Right lobe of liver (tissue), 6 donors: ENCODE results near the gene RTN4. TPM values are rescaled to one million over a fixed set of nuclear protein-coding genes. Genes with fewer than 3 reads are reported as not detected.

Source experiments
- ATAC-seq, 4 donors: fragments of 200-7000 bp; cut with Tn5 transposase; one replicate each; pipeline ENCODE4 v1.9.1; 2020; ENCODE audit warnings: mild to moderate bottlenecking in 4 of 4, moderate library complexity in 4 of 4
- DNase-seq, 3 donors: peaks; one replicate each; pipeline ENCODE4 v3.0.0-alpha.2; 2020
- H3K27ac ChIP-seq, 3 donors: fragments of 200-600 bp; one replicate each; pipeline ENCODE4 v1.8.0; 2022
- H3K27me3 ChIP-seq, 2 donors: fragments of 200-600 bp; one replicate each; pipeline ENCODE4 v1.8.0; 2022
- H3K36me3 ChIP-seq, 4 donors: fragments of 200-600 bp; sonication (generic) in 1 of 4; one replicate each; pipeline versions ENCODE4 v1.5.1 to v1.8.0; 2017 to 2022; ENCODE audit warnings: control low read depth in 1 of 4
- H3K4me1 ChIP-seq, 4 donors: fragments of 200-600 bp; sonication (generic) in 1 of 4; one replicate each; pipeline versions ENCODE4 v1.5.1 to v1.8.0; 2017 to 2022; ENCODE audit warnings: control low read depth in 1 of 4
- H3K4me3 ChIP-seq, 3 donors: fragments of 200-600 bp; one replicate each; pipeline ENCODE4 v1.8.0; 2022
- H3K9me3 ChIP-seq, 4 donors: fragments of 200-600 bp; sonication (generic) in 1 of 4; one replicate each; pipeline versions ENCODE4 v1.5.1 to v1.8.0; 2017 to 2022; ENCODE audit warnings: control low read depth in 1 of 4
- POLR2A ChIP-seq: fragments of 450-650 bp; IDR thresholded peaks from one replicate; pipeline ENCODE4 v1.6.1; 2017; ENCODE audit warnings: antibody characterized with exemption, mild to moderate bottlenecking
- WGBS: methylation state at CpG from one replicate; pipeline ENCODE4 v1.1.6; 2018; ENCODE audit warnings: low coverage, low lambda C conversion rate; ENCODE audit not compliant: insufficient coverage; ENCODE audit errors: missing lambda C conversion rate; 5-methylcytosine and 5-hydroxymethylcytosine counted together
- intact Hi-C, 2 donors: fragments of 100-400 bp; cut with DNase I; formaldehyde crosslinking; loops; one replicate each; pipeline versions ENCODE4 v1.11.2 to v1.14.1; 2022
- total RNA-seq, 6 experiments: library from RNA; depleted of rRNA in 2 of 6; stranded (reverse); fragments of >200 nt in 2 of 6; fragmentation: NEBNext Ultra II Directional in 3 of 6; extraction: Animal tissue kit (Norgen Biotek cat#: 25700) in 3 of 6; gene quantifications; one replicate each; pipeline versions ENCODE4 v1.1.0 to v1.2.4, GENCODE V29; 2016 to 2023
- TF ChIP-seq, protein P1 (sequence below), 4 donors: fragments of 200-600 bp in 3 of 4; fragments of 450-650 bp in 1 of 4; IDR thresholded peaks; one replicate each; pipeline versions ENCODE4 v1.5.1 to v1.8.0; 2016 to 2022; ENCODE audit warnings: antibody characterized with exemption in 4 of 4, mild to moderate bottlenecking in 2 of 4
- donor health status: DM: no; HTN: yes; CAD: no.
- donor health status: DM: no; HTN: no; CAD: no.
- donor health status: DM: no; HTN: no; CAD: no.
- donor health status: DM: no; HTN: yes; CAD: no.
- donor health status: DM: no; HTN: yes; CAD: no.

The RTN4 gene
- total RNA-seq, 6 experiments from 2014 or later, result 126 to 195 (median 177) TPM

- TF ChIP-seq, protein P1, sequence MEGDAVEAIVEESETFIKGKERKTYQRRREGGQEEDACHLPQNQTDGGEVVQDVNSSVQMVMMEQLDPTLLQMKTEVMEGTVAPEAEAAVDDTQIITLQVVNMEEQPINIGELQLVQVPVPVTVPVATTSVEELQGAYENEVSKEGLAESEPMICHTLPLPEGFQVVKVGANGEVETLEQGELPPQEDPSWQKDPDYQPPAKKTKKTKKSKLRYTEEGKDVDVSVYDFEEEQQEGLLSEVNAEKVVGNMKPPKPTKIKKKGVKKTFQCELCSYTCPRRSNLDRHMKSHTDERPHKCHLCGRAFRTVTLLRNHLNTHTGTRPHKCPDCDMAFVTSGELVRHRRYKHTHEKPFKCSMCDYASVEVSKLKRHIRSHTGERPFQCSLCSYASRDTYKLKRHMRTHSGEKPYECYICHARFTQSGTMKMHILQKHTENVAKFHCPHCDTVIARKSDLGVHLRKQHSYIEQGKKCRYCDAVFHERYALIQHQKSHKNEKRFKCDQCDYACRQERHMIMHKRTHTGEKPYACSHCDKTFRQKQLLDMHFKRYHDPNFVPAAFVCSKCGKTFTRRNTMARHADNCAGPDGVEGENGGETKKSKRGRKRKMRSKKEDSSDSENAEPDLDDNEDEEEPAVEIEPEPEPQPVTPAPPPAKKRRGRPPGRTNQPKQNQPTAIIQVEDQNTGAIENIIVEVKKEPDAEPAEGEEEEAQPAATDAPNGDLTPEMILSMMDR (IDR thresholded peaks at IDR 0.05), result no peak
- no peak for TF ChIP-seq POLR2A
- Histone ChIP-seq H3K4me1 (peaks cover 0 to 4% (median 0%) of the 10 kb centered on the region in 4 donors), H3K27me3 (no peaks in the 10 kb centered on the region), H3K9me3 (no peaks in the 10 kb centered on the region), H3K4me3 (no peak overlapping the region), H3K27ac (no peak overlapping the region), H3K36me3 (no peaks in the 10 kb centered on the region)
- intact Hi-C loops, result no loop called here
- DNase-seq, result no peak
- ATAC-seq, result no peak
- WGBS, result 80% methylated on average over 9 of the region's 9 CpGs
Measured at GRCh38 chr2:54947646-54948045, 102.6 kb downstream of the RTN4 start.

DNA sequence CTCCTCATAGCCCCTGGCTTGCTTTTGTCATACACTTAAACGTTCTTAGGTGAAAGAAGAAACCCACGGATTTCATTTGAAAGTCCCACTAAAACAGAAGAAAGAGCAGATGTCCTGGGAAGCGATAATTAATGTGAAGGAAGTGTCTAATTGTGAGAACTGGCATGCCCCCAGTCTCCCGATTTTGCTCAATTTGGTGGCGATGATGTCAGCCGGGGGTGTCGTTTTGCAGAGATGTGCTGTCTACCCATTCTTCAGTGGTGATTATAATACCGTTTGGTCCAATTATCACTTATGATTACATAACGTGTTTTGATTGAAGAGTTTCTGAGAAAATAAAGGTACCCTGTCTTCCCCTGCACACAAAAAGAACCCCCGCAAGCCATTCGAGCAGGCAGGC, 103.1 kb downstream of the RTN4 start:
- WGBS, result 80% methylated on average over 9 of the region's 11 CpGs
- intact Hi-C loops, result no loop called here
- no peak for TF ChIP-seq POLR2A
- TF ChIP-seq, protein P1 (IDR thresholded peaks at IDR 0.05), result no peak

GRCh38 chr2:54946220-54946805, 103.9 kb downstream of the RTN4 start:
- WGBS, result 81% methylated on average over 9 of the region's 9 CpGs
- no peak overlapping the region for H3K4me3 ChIP-seq
- H3K27ac ChIP-seq, result no peak overlapping the region
- H3K27me3 ChIP-seq, result no peaks in the 10 kb centered on the region
- DNase-seq, result no peak
- peaks cover 0 to 4% (median 0%) of the 10 kb centered on the region in 4 donors for H3K4me1 ChIP-seq
- intact Hi-C loops, result no loop called here
- H3K9me3 ChIP-seq, result no peaks in the 10 kb centered on the region
- no peak for ATAC-seq
- TF ChIP-seq POLR2A, result no peak
- TF ChIP-seq, protein P1 (IDR thresholded peaks at IDR 0.05), result no peak
- no peaks in the 10 kb centered on the region for H3K36me3 ChIP-seq

More for the DNA sequence above, 103.1 kb downstream of the RTN4 start:
- DNase-seq, result no peak
- ATAC-seq, result no peak
- Histone ChIP-seq H3K9me3 (no peaks in the 10 kb centered on the region), H3K27me3 (no peaks in the 10 kb centered on the region), H3K4me1 (peaks cover 0 to 4% (median 0%) of the 10 kb centered on the region in 4 donors), H3K27ac (no peak overlapping the region), H3K4me3 (no peak overlapping the region), H3K36me3 (no peaks in the 10 kb centered on the region)

- Histone ChIP-seq H3K4me1 (peaks cover 0 to 4% (median 0%) of the 10 kb centered on the region in 4 donors), H3K27ac (no peak overlapping the region), H3K4me3 (no peak overlapping the region), H3K9me3 (no peaks in the 10 kb centered on the region), H3K36me3 (no peaks in the 10 kb centered on the region), H3K27me3 (no peaks in the 10 kb centered on the region)
- peak; percentile 44 to 87 (median 50) for ATAC-seq
- intact Hi-C loops, result no loop called here
- peak in 1 of 3 donors; percentile 58 for DNase-seq
- WGBS, result 41% methylated on average over 3 of the region's 8 CpGs
- no peak for TF ChIP-seq POLR2A
- TF ChIP-seq, protein P1 (IDR thresholded peaks at IDR 0.05), result no peak
Measured at GRCh38 chr2:54945391-54946219, 104.6 kb downstream of the RTN4 start.
